Eye (tissue), 1 donor: Measurements from ENCODE around the gene ZNF599.
A peak's percentile ranks its signal among the peaks of the same experiment; 100 is the strongest.

Source experiments
- DNase-seq: peaks from one replicate; pipeline ENCODE4 v3.0.0-alpha.2; 2015

Gene ZNF599

DNA sequence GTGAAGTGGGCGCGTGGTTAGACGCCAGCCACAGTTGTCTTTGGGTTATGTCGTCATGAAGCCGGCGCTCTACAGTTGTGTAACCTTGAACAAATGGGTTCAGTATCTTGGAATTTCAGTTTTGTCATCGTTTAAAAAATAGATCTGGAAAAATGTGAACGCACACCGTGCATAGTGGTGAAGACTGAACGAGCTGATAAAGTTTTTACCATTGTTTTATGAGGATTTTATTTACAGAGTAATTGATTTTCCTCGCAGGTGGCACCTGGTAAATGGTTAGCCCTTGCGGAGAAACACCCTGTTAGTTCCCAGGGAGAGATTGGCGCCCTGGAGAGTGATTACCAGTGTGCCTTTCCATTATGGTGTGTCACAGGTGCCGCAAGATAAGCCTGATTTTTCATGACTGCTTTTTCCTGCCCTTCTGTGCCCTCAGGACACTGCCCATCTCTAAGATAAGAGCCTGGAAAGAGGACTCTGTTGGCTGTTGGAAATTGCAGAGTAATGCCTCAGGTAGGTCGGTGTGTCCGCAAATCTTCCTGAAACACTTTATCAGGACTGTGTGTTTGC, 38.4 kb downstream of the ZNF599 start:
- DNase-seq, result no peak

DNA sequence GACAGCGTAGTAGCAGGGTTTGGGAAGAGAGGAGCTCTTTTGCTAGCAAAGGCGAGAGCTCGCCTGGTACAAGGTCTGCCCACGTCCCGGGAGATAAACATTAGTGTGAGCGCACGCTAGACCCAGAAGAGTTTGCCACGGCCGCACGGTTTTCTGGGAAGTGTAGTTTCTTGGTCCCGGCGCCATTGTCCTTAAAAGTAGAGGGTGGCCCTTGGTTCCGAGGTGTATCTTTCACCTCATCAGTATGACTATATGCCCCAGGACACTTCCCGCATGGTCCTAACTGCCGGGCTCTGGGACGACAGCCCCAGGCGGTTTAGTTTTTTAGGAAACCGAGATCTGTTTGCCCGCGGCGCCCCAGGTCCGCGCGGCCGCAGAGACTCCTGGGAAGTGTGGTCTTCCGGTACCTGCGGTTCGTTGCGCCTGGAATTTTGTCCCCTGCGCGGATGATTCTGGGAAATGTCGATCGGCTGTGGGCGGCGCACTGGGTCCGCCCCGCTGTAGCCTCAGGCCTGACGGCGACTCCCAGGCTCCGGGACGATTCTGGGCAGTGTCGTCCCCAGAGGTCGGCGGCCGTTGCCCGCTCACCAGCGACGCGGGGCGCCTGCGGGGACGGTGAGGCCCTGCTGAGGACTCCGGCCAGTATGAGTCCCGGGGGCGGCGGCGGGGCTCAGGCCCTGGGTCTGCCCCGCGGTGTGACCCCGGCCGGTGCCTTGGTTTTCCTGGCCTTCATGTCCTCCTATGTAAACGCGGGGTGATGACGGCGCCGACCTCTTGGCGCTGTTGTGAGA, 39.1 kb downstream of the ZNF599 start, which contains the start of gene ZNF181:
TSS of gene ZNF181 (plus strand) at position 498 of the 791 bp plus-strand sequence. CDS start 795 bp downstream, outside the sequence.
- peak; percentile 97 for DNase-seq

DNA sequence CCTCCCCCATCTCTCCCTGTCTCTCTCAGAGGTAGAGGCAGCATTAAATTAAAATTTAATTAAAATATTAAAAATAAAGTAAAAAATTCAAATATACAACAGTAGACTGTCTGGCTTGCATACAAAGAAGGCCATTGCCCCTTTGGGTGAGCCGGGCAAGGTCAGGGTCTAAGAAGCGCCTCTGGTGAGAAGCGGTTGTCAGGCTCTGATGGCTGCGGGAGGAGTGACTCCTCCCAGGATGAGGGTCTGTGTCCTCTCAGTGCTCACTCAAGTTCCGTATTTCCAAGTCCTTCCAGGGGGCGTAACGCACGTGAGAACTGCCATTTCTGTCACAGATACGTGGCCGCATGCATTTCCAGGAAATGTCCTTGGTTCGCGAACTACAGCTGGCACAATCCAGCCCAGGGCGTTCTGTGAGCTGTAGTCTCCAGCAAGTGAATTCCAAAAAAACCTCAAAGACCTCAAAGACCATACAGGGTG, 39.7 kb downstream of the ZNF599 start:
- no peak for DNase-seq

DNA sequence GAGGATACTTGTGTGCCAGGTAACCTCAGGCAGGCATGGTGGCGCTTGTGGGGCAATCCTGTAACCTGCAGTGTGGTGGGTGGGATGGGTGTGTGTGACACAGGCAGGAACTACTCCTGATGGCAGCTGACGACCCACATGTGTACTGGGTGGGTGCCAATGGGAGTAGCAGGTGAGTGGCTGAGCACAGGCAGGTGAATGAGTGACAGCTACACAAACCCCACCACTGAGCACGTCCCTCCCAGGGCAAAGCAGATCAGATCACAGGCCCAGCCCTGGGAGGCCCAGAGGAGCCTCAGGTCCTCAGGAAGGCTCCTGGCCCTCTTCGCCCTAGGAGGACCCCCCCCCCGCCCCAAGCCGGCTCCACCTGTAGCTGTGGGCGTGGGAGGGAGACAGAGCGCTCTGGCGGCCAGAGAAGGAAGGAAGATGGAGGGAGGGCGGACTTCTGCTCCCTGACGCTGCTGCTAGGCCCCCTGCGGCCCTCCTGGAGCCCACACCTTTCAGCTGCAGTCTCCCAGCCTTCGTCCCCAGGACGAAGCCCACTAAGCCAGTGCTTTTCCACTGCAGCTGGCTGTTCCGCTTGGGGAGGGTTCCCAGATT, 40.3 kb downstream of the ZNF599 start:
- peak; percentile 15 for DNase-seq

DNA sequence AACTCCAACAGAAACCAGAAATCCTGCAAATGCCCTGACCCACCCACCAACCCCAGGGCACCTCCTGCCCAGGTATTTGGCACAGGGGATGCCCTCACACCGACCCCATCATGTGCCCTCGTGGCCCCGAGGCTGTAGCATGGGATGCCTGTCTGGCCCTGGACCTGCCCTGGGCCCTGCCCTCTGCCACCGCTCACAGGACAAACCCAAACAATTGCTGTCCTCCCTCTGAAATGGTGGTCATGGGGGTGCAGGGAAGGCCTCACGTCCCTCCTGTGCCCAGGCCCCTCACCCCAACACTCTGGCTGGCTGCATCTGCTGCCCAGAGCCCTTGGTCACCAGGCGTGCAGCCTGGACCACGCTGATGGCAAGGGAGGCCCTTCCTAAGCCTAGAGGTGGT, 41.1 kb downstream of the ZNF599 start:
- DNase-seq, result no peak

DNA sequence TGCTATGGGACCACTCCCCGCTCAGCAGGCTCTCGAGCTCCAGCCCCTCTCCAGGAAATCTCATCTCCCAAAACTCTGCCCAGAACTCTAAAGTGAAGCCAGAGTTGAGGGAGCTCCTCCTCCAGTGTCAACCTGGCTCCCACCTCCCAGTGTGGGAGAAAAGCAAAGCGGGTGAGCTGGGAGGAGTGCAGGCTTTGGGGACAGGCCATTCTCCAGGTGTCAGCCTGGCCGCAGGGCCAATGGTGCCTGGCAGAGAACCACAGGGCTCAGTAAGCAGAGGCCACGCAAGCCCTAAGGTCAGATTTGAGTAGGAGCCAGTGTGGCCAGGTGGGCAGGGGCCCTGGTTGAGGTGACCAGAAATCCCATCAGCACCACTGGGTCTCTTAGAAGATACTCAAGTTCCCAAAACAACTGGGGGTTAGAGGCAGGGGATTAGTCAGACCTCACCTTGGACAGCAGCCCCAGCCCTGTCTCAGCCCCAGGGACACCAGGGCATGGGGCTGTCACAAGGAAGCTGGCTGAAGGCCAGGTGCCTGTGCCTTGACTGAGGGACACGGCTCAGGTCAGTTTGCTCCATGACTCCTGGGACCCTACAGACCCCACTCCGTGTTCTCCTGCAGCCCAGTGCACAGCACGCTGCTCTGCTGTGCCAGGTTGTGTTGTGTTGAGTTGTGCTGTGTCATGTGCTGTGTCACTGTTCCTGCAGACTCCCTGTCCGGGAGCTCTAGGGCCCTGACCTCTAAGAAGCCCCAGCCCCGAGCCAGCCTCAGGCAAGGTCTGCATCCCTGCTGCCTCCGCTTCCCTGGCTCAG, 41.8 kb downstream of the ZNF599 start:
- DNase-seq, result no peak

DNA sequence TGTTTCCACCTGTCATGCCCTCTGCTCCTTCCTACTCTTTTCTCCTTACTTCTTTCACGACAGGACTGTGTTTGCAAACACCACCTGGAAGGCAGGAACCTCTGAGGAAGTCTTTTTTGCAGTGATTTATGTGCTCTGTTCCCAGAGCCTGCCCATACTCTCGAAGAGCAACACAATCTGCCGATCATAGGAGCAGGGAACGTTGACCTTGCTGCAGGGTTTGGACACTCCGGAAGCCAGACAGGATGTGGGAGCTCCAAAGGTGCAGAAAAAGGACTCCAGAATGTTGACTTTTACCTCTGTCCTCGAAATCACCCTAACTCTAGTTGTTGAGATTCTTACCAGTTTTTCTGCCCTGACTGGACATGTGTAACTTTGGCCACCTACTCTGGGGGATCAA, 47.6 kb downstream of the ZNF599 start:
- no peak for DNase-seq

DNA sequence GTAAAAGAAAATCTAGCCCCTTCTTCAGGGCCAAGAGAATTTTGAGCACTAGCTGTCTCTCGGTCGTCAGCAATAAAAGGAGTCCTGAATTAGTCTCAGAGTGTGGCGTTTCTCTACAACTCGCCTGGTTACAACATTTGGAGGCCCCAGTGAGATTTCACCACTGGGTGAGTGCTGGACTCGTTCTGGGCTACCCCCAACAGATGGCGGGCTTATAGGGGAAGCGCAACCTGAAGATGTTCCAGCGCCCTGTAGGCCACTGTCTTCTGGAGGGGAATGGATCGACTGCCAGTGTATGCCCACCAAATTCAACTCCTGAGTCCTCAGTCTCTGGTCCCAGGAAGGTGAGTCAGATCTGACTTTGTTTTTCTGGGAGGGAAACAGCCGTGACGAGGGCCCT, 50.7 kb downstream of the ZNF599 start:
- DNase-seq, result no peak

DNA sequence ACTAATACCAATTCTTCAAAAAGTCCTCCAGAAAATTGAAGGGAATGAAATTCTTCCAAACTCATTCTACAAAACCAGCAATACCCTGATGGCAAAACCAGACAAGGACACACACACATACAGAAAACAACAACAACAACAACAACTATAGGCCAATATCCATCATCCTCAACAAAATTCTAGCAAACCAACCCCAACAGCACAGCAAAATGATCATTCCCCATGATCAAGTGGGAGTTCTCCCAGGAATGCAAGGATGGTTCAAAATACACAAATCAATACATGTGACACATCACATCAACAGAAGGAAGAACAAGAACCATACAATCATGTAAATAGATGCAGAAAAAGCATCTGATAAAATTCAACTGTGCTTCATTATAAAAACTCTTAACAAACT, 57.7 kb downstream of the ZNF599 start:
- no peak for DNase-seq

DNA sequence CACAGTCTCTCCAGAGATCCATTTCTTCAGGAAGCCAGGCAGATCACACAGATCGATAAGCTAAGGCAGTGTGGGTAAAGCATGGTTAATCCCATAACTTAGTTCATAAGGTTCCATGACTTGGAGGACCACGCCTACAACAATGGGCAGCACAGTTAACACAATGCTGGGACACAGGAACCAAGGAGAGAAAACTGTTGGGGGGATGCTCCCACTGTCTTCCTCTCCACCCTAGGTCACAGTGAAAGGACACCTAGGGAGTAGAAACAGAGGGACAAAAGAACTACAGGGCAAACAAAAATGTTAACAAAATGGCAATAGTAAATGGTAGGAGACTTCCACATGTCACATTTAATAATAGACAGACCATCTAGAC, 59.8 kb downstream of the ZNF599 start:
- peak; percentile 3 for DNase-seq

DNA sequence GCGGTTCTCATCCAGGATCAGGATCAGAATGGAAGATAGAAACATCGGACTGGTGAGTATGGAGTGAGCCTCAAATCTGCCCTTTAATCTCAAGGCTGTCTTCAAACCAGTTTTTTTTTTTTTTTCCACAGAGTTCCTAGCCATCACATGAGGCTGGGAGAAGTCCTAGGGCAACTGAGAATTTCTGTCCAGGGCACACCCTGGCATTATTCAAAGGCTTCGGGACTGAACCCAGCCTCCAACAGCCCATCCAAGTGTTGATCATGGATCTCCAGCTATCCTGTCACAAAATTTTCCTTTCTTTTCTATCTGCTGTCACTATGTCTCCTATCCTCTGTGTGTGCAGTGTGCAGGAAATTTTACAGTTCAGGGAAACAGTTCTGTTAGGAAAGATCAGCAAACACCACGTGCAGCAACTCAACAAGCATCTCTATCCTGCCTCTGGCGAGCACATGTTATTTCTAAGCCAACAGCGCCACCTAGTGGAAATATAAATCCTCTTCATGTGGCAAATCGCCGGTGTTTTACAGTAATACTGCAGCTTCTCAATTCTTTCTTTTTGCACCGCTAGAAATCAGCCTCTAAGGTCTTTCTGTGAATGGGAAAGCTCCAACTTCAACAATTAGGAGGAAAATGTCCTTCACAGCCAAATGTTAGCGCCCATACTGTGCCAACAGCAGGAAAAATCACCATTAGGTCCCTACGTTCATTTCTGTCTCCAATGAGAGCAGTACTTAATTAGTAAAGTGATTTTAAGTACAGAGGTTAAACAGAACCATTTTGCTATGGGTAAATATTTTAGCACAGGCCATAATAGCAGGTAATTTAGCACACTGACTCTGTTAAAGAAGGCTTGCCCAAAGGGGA, 60.4 kb downstream of the ZNF599 start:
- peak; percentile 83 for DNase-seq

DNA sequence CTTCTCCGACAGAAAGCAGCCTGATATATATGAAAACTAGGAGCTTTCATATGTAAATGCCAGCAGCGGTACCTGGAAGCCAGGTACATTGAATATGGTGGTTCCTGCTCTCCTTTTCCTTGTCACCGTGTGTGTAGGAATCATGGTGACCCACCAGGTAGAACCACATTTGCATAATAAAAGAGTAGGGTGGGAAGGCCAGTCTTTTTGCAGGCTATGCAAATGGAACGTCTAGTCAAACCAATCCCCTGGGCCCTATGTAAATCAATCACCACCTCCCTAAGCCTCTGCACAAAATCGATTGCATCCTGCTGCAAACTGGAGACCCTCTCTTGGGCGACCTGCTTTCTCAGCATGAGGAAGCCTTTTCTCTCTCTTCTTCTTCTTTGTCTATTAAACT, 61.1 kb downstream of the ZNF599 start:
- DNase-seq, result no peak
